Measurements from ENCODE around the gene JPT1.

The JPT1 gene

DNA sequence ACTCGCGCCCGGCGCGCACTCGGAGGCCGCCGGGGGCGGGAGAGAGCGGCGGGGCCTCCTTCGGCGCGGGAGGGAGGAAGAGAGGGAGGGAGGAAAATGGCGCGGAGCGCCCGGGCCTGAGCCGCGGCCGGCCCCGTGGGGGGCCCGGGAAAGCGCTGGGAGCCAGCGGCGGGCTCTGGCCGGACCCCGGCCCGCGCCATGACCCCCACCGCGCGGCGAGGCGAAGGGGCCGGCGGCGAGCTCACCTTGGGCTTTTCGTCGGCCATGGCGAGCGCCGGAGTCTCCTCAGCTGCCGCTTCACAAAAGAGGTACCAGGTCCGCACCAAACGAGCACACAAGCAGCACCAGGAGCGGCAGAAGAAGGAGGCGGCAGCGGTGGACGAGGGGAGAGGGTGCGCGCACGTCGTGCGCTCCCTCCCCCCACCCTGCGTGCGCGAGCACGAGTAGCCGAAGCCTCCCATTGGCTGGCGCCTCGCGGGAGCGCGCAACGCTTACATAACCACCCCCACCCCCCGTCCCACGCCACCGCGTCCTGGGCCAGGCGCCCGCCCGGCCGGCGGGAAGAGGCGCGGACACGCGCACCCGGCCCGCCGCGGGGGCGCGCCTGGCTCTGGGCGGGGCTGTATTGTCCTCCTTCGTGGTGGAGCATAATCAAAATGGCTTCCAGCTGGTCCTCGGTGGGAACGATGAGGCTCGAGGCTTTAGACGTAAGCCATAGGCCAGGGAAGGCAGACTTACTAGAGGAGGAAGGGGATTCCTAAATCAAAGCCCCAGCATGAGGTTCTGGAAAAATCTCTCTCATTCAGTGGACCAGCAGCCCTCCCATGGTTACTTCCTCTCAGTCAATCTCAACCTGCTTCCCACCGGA lies 28.5 kb upstream of the JPT1 start, which contains the start of gene SUMO2:
SUMO2 (minus strand) TSS at position 391 of the 868 bp plus-strand sequence; CDS start at position 266, 125 bp downstream.
- TF ChIP-seq CTCF (conservative IDR thresholded peaks at IDR 0.05; ENCODE audit: control insufficient read depth, insufficient read depth, low read depth, low read length), result no peak
- peak; percentile 93 for DNase-seq (ENCODE audit: low read depth)
- peak within 1 kb of the TSS; percentile 96 for H3K4me3 ChIP-seq (ENCODE audit: control insufficient read depth, low read depth, low read length)

DNA sequence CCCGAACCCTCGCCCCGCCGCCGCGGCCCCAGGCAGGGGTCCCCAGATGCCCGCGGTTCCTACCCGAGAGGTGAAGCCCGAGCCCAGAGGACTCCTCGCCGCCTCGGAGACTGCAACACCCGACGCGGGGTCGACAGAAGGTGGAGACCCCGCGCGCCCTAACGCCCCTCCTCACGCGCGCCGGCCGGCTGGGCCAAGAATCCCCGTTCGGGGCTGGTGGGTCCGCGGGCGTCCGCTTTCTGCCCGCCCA lies 27.9 kb upstream of the JPT1 start:
- peak overlapping the region; percentile 96 for H3K4me3 ChIP-seq (ENCODE audit: control insufficient read depth, low read depth, low read length)
- no peak for DNase-seq (ENCODE audit: low read depth)

GRCh38 chr17:75181608-75182318 lies 27.5 kb upstream of the JPT1 start:
- peak overlapping the region; percentile 96 for H3K4me3 ChIP-seq (ENCODE audit: control insufficient read depth, low read depth, low read length)
- DNase-seq (ENCODE audit: low read depth), result no peak
- no peak for TF ChIP-seq CTCF (conservative IDR thresholded peaks at IDR 0.05; ENCODE audit: control insufficient read depth, insufficient read depth, low read depth, low read length)

More for the DNA sequence above, 27.9 kb upstream of the JPT1 start:
- TF ChIP-seq CTCF (conservative IDR thresholded peaks at IDR 0.05; ENCODE audit: control insufficient read depth, insufficient read depth, low read depth, low read length), result no peak

GRCh38 chr17:75181110-75181509 lies 26.8 kb upstream of the JPT1 start:
- no peak for TF ChIP-seq CTCF (conservative IDR thresholded peaks at IDR 0.05; ENCODE audit: control insufficient read depth, insufficient read depth, low read depth, low read length)
- H3K4me3 ChIP-seq (ENCODE audit: control insufficient read depth, low read depth, low read length), result peak overlapping the region; percentile 96
- DNase-seq (ENCODE audit: low read depth), result no peak

DNA sequence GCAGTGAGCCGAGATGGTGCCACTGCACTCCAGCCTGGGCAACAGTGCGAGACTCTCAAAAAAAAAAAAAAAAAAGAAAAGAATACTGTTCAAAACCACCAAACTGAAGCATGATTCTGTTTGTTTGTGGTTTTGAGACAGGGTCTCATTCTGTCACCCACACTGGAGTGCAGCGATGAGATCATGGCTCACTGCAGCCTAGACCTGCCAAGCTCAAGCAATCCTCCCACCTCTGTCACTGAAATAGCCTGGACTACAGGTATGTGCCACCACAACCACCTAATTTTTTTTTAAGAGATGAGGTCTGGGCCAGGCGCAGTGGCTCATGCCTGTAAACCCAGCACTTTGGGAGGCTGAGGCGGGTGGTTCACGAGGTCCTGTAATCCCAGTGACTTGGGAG lies 24.1 kb upstream of the JPT1 start:
- no peak for DNase-seq (ENCODE audit: low read depth)
- H3K4me3 ChIP-seq (ENCODE audit: control insufficient read depth, low read depth, low read length), result no peak overlapping the region
- no peak for TF ChIP-seq CTCF (conservative IDR thresholded peaks at IDR 0.05; ENCODE audit: control insufficient read depth, insufficient read depth, low read depth, low read length)

DNA sequence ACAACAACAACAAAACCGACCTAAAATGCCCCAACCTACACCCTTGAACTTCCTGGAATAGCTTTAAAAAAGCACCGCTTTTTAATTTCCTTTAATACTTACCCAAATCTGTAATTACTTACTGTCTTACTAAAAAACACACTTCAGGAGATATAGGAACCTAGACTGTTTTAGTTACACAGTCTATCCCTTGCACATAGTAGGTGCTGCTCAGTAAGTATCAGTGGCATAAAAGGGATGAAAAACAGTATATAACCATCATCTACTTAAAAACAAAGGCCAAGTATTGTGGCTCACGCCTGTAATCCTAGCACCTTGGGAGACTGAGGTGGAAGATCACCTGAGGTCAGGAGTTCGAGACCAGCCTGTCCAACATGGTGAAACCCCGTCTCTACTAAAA lies 22.3 kb upstream of the JPT1 start:
- TF ChIP-seq CTCF (conservative IDR thresholded peaks at IDR 0.05; ENCODE audit: control insufficient read depth, insufficient read depth, low read depth, low read length), result no peak
- no peak overlapping the region for H3K4me3 ChIP-seq (ENCODE audit: control insufficient read depth, low read depth, low read length)

More for the DNA sequence above, 22.3 kb upstream of the JPT1 start:
- DNase-seq (ENCODE audit: low read depth), result no peak

All from fibroblast of mammary gland (primary cell).